Glutamatergic neuron (in vitro differentiated cells): ENCODE results near the gene SMARCC1. TPM values are rescaled to one million over a fixed set of nuclear protein-coding genes. Genes with fewer than 3 reads are reported as not detected.
A peak's percentile ranks its signal among the peaks of the same experiment; 100 is the strongest.

Experiments used
- DNase-seq: peaks from one replicate; pipeline ENCODE4 v3.0.0; 2022
- H3K27ac Mint-ChIP-seq: one replicate; pipeline ENCODE4 v1.8.0; 2020; ENCODE audit warnings: mild to moderate bottlenecking, mixed read lengths, inconsistent platforms; ENCODE audit not compliant: unreplicated experiment
- H3K27me3 Mint-ChIP-seq: one replicate; pipeline ENCODE4 v1.8.0; 2020; ENCODE audit warnings: mild to moderate bottlenecking, moderate library complexity, mixed read lengths, inconsistent platforms; ENCODE audit not compliant: unreplicated experiment
- H3K36me3 Mint-ChIP-seq: one replicate; pipeline ENCODE4 v1.8.0; 2020; ENCODE audit warnings: mild to moderate bottlenecking, mixed read lengths, inconsistent platforms; ENCODE audit not compliant: unreplicated experiment
- H3K4me1 Mint-ChIP-seq: one replicate; pipeline ENCODE4 v1.8.0; 2020; ENCODE audit warnings: mild to moderate bottlenecking, low read depth, mixed read lengths, inconsistent platforms; ENCODE audit not compliant: unreplicated experiment
- H3K4me3 Mint-ChIP-seq: one replicate; pipeline ENCODE4 v1.8.0; 2020; ENCODE audit warnings: mild to moderate bottlenecking, mixed read lengths, inconsistent platforms; ENCODE audit not compliant: unreplicated experiment
- H3K9me3 Mint-ChIP-seq: one replicate; pipeline ENCODE4 v1.8.0; 2020; ENCODE audit warnings: mild to moderate bottlenecking, moderate library complexity, mixed read lengths, inconsistent platforms; ENCODE audit not compliant: unreplicated experiment
- total RNA-seq: library from RNA; stranded (reverse); fragmentation: NEBNext Ultra II Directional; extraction: Animal tissue kit (Norgen Biotek cat#: 25700); gene quantifications from one replicate; pipeline ENCODE4 v1.2.1, GENCODE V29; 2021; ENCODE audit not compliant: unreplicated experiment
- TF ChIP-seq, protein P1 (sequence below): fragments of 200-600 bp; sonication (generic); IDR thresholded peaks from one replicate; pipeline ENCODE4 v1.5.0; 2021; ENCODE audit not compliant: partially characterized antibody, unreplicated experiment

Gene SMARCC1
- total RNA-seq, 1 donor from 2014 or later: 196 TPM

DNA sequence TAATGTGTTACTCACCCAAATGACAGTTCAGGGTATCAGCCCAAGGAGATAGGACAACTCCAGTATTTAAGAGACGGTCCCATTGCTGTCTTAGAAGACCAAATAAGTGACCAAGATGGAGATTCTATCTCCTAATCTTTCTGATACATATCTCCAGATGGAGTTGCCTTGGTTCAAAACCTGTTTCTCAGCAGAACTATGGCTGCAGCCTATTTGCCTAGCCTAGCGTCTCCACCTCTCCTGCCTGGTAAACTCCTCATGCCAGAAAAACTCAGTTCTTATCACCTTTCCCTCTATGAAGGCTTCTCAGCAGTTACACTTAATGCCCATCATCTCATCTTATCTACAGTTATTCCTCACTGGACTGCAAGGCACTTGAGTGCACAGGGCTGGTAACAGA lies 201.8 kb downstream of the SMARCC1 start:
- Mint-ChIP-seq H3K9me3 (peaks cover 10% of the 10 kb centered on the region), H3K4me3 (peak overlapping the region; percentile 43), H3K27ac (no peak overlapping the region), H3K4me1 (no peaks in the 10 kb centered on the region), H3K27me3 (peaks cover 21% of the 10 kb centered on the region), H3K36me3 (peaks cover 9% of the 10 kb centered on the region)
- DNase-seq: no peak
- TF ChIP-seq, protein P1, sequence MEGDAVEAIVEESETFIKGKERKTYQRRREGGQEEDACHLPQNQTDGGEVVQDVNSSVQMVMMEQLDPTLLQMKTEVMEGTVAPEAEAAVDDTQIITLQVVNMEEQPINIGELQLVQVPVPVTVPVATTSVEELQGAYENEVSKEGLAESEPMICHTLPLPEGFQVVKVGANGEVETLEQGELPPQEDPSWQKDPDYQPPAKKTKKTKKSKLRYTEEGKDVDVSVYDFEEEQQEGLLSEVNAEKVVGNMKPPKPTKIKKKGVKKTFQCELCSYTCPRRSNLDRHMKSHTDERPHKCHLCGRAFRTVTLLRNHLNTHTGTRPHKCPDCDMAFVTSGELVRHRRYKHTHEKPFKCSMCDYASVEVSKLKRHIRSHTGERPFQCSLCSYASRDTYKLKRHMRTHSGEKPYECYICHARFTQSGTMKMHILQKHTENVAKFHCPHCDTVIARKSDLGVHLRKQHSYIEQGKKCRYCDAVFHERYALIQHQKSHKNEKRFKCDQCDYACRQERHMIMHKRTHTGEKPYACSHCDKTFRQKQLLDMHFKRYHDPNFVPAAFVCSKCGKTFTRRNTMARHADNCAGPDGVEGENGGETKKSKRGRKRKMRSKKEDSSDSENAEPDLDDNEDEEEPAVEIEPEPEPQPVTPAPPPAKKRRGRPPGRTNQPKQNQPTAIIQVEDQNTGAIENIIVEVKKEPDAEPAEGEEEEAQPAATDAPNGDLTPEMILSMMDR: no peak

DNA sequence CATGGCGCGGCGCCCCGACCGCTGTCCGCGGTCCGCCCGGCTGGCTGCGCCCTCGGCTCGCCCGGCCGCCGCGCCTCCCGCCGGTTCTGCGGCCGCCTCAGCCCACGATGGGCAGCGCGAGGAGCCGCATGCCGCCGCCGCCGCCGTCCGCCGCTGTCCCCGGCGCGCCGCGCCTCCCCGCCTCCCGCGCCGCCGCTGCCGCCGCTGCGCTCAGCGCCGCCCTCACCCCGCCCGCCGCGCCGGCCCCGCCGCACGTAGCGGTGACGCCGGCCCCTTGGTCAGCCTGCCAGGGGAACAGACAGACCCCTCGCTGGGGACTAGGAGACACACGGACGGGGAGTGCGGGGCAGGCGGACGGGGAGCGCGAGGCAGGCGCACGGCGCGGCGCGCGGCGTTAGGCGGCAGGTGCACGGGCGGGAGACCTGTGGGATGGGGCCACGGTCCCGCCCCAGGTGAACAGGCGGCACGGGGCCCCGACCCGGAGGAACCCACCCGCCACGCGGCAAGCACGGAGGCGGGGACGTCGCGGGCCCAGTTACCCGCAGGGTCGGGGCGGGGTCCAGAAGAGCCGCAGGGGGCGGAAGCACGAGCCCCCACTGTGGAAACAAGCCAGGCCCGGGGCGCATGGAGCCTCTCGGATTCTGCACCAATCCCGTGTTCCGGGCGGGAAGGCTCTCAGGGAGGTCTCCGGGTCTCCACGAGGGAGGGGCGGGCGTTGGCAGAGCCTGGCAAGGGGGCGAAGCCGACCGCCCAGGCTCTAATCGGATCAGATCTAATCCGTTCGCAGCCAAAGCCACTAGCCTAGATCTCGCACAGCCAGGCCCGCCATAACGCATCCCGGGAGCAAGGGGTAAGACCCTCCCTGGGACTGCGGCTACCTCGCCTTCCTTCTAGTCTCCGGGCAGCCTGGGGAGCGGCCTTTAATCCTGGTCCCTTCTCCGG lies 202.7 kb downstream of the SMARCC1 start, which contains the start of gene CSPG5:
CSPG5 (minus strand) TSS at position 175 of the 942 bp plus-strand sequence; CDS start at position 3, 172 bp downstream.
- Mint-ChIP-seq H3K4me1 (no peaks in the 10 kb centered on the region), H3K27me3 (peaks cover 21% of the 10 kb centered on the region), H3K27ac (no peak within 1 kb of the TSS), H3K36me3 (peaks cover 9% of the 10 kb centered on the region), H3K4me3 (peak within 1 kb of the TSS; percentile 11), H3K9me3 (peaks cover 12% of the 10 kb centered on the region)
- TF ChIP-seq, protein P1: no peak
- peak; percentile 63 for DNase-seq

DNA sequence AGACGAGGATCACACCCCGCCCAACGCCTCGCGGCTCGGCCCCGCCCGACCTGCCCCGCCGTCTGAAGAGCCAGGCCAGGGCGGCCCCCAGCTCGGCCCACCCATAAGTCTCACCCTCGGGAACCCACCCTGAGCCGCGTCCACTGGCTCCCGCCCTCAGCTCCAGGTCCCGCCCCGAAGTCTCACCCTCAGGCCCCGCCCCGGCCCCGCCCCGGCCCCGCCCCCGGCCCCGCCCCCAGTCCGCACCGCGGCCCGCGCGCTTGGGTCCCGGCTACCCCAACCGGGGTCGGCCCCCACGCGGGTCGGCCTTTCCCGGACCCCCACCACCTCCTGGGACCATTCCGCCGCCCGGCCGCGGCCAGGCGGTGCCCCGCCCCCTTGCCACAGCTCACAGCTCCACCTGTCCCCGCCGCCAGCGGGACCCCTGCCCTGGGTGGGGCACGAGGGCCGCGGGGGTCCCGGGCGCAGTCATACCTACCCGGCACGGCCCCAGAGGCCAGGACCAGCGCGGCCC lies 203.5 kb downstream of the SMARCC1 start:
- H3K4me1 Mint-ChIP-seq: peaks cover 6% of the 10 kb centered on the region
- H3K27me3 Mint-ChIP-seq: peaks cover 22% of the 10 kb centered on the region
- H3K9me3 Mint-ChIP-seq: peaks cover 14% of the 10 kb centered on the region
- H3K36me3 Mint-ChIP-seq: peaks cover 9% of the 10 kb centered on the region
- TF ChIP-seq, protein P1: no peak
- peak; percentile 49 for DNase-seq
- H3K27ac Mint-ChIP-seq: no peak overlapping the region
- H3K4me3 Mint-ChIP-seq: no peak overlapping the region

DNA sequence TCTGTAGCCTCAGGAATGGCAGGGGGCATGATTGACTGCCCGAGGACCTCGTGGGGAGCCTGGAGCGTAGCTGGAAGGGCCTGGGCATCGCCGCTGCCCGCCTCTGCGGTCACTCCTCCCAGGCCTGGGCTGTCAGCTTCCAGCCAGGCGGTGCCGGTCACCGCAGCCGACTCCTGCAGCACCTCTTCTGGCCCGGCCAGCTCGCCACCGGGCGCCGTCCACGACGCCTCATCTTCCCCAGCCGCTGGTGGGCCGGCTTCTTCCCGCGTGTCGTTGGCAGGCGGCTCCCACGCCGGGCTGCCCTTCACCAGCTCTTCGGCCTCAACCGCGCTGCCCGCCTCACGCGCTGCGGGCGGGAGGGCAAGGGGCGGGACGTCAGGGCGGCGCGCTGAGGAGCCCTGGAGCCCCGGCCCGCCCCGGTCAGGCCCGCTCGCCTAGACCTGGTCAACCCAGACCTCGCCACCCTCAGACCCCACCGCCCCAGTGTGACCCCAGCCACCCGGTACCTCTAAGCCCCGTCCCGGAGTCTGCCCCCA lies 204.0 kb downstream of the SMARCC1 start:
- TF ChIP-seq, protein P1: no peak
- Mint-ChIP-seq H3K9me3 (peaks cover 14% of the 10 kb centered on the region), H3K27ac (no peak overlapping the region), H3K27me3 (peaks cover 22% of the 10 kb centered on the region), H3K36me3 (peaks cover 9% of the 10 kb centered on the region), H3K4me3 (no peak overlapping the region), H3K4me1 (peaks cover 11% of the 10 kb centered on the region)
- peak; percentile 28 for DNase-seq
